ENCODE data around the gene CMBL.

DNA sequence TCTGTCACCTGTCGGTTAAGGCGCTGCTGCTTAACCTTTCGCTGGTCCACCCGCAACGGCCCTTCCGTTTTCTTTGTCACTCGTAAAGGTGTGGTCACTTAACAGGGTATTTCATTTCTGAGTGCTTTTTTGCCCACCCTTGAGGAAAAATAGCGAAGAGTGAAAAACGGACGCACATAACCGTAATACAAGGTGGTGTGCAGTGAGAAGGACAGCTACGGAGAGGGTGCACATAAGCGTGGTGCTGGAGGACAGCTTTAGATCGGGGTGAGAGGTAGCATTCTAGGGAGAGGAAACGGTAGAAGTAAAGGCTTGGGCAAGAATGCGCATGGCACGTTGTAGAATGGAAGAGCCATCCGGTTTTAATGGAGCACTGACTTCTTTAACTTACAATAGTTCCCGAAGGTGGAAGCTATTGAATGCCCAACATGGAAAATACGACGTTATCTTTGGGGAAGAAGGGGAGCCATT lies 56.9 kb downstream of the CMBL start:
- TF ChIP-seq, protein P1, sequence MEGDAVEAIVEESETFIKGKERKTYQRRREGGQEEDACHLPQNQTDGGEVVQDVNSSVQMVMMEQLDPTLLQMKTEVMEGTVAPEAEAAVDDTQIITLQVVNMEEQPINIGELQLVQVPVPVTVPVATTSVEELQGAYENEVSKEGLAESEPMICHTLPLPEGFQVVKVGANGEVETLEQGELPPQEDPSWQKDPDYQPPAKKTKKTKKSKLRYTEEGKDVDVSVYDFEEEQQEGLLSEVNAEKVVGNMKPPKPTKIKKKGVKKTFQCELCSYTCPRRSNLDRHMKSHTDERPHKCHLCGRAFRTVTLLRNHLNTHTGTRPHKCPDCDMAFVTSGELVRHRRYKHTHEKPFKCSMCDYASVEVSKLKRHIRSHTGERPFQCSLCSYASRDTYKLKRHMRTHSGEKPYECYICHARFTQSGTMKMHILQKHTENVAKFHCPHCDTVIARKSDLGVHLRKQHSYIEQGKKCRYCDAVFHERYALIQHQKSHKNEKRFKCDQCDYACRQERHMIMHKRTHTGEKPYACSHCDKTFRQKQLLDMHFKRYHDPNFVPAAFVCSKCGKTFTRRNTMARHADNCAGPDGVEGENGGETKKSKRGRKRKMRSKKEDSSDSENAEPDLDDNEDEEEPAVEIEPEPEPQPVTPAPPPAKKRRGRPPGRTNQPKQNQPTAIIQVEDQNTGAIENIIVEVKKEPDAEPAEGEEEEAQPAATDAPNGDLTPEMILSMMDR (IDR thresholded peaks at IDR 0.05) = no peak
- no peak for TF ChIP-seq POLR2A (IDR thresholded peaks at IDR 0.05)
